Measurements from ENCODE around the gene CRPPA. TPM values are rescaled to one million over a fixed set of nuclear protein-coding genes. Genes with fewer than 3 reads are reported as not detected.

Gene CRPPA
- total and polyA plus RNA-seq, 2 of the 13 experiments (the other 11 are each of a cell fraction or from before 2014, with no cell fraction given) = 0.16 to 1.3 TPM

GRCh38 chr7:16399916-16400892 lies 21.1 kb downstream of the CRPPA start (continued):
- TF ChIP-seq CREB1 (IDR thresholded peaks at IDR 0.05) (peak; percentile 69), CREB1 (CRISPR knock-in tag; IDR thresholded peaks at IDR 0.05) (no peak), KIAA2018 (CRISPR knock-in tag; IDR thresholded peaks at IDR 0.05; ENCODE audit: borderline replicate concordance) (no peak)
